ENCODE data around the gene TOX3.

TOX3 gene

DNA sequence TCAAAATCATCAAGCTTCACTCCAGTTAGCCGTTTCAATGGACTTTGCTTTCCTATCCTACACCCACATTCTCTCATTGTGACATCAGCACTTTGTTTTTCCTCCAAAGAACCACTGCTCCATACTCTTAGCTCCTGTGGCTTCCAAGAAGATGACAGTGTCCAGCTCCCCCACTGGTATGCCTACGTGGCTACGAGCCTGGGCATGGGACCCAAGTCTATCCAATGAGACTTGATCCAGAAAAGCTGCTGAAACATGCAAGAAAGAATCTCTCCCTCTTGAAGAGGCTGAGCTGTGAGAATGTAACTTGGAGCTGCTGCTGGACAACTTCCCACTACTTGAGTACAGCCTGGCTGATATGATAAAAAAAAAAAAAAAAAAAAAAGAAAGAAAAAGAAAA lies 9.4 kb downstream of the TOX3 start:
- DNase-seq (ENCODE audit: low read depth in 2 of 2) = no peak

DNA sequence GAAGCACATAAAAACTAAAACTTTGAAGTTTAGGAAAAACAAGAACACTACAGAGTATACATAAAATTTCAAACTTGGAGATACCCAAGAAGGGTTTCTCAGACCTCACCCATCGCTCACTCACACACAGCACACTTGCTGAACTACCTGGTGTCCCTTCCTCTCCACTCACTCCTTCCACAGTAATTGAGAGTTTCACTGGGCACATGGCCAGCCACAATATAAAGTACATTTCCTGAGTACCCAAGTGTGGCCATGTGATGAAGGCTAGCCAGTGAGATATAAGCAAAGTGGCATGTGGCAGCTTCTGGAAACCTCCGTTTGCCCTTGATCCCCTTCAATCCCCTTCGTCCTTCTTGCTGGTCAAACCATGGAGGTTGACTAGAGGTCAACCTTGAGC lies 11.9 kb downstream of the TOX3 start:
- DNase-seq (ENCODE audit: low read depth in 2 of 2) = no peak

DNA sequence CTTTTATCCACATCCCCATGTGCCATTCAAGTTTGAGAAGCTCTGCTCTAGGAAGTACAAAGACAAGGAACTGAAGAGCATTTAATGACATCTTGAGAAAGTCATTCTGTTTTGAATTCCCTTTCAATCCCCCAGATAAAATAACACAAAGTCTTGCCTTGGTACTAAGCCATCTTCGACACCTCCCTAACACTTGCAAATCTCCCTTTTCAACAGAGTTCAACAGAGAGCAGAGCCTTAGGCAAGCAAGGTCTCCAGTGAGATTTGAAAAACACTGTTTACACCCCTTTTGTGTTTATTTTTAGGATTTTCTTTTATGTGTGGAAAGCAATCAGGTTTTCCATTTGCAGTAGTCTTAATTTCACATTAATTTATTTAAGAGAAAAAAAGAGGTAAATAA lies 13.6 kb downstream of the TOX3 start:
- no peak for DNase-seq (ENCODE audit: low read depth in 2 of 2)

DNA sequence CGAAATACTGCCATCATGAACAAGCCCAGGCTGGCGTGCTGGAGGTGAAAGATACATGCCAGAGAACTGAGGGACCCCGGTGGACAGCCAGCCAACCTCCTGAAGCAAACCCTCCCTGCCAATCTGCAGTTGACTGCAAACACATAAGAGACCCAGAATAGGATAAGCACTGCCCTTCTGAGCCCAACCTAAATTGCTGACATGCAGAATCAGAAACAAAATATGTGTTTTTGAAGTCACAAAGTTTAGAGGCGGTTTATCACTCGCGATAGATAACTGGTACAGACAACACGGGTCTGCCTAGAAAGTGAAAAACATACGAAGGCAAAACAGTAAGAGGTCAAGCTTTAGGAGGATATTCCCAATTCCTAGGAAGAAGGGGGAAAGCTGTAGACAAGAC lies 14.6 kb downstream of the TOX3 start:
- no peak for DNase-seq (ENCODE audit: low read depth in 2 of 2)

DNA sequence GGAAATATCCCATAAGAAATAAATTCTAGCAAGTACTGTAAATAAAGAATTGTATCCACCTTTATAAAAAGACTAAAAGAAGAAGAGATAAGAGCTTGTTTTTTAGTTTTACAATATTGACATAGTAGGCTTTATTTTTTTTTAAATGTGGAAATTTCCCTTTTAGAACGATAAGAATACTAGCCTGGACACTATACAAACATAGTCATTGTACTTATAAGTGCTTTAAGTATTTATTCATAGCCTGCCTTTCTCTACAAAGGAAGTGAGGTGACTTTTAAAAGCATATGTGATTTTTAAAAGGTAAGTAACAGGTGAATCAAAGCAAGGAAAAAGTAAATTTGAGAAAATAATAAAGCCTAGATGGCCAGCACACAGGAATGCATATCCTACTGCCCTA lies 17.7 kb downstream of the TOX3 start:
- DNase-seq (ENCODE audit: low read depth in 2 of 2) = no peak

DNA sequence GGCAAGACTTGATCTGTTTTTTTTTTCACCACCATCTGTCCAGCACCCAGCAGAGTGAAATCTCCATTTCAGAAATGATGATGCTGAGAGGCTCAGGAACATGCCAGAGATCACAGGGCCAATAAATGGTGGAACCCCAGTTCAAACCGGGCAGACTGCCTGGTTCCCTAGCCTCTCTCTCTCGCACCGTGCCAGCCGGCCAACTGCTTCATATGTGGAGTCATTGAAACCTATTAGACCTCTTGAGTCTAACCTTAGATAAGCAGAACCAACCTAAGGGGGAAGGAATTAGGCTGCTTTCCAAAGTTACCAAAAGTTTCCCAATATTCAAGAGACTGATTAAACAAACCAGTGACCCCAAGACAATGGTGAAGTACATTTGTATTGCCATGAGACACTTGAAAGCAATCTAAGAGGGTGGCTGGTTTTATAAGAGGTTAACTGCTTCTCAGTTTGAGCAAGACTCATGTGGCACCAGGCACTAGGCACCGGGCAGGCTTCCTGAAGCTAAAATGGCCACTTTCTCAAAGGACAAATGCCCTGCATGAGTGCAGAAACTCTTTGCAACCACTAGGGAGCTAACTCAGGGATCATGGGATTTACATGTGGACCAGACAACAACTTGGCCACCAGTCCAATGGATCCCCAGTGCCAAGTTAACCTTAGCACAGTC lies 18.4 kb downstream of the TOX3 start:
- DNase-seq (ENCODE audit: low read depth in 2 of 2) = no peak

DNA sequence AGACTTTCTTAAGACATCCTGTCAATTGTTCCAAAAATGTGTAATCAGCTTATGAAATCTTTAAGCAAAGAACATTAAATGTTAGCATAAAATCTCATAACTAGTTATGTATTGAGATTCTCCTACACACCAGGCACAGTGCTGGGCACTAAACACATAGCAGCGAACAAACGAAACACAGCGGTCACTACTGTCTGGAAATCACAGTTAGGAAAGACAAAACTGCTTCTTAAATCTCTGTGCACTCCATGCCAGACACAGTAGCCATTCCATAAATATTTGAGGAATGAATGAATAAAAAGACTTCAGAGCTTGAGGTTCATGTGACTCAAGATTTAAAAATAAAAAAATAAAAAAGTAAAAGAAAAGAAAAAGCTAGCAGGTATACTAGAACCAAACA lies 20.1 kb downstream of the TOX3 start:
- no peak for DNase-seq (ENCODE audit: low read depth in 2 of 2)

DNA sequence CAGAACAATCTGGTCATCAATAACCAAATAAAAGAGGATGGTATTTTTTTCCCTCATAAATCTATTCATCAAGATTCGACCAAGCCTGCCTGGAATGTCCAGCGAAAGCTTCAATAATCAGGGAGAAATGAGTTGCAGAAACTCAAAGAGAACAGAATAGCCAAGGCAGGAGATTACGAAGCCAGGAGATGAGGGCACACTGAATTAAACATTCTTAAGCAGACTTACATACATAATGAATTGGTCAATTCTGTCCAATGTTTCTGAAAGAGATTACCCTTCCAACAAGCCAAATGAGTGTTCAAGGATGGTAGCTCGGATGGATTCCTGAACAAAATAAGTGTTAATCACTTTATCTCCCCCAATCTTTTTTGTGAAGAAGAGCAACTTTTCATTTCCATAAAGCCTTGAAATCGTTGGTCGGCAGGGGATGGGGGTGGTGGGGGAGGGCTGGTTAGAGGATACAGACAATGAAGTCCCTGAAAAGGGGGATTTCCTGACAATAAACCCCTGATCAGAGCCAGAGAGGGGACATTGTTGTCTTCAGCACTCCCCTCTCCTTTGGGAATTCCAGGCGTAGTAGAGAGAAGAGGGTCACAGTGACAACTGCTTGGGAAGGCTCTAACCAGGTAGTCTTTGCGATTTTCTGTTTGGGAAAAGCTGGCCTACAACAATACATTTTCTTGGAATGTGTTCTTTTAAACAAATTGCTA lies 20.7 kb downstream of the TOX3 start:
- no peak for DNase-seq (ENCODE audit: low read depth in 2 of 2)

DNA sequence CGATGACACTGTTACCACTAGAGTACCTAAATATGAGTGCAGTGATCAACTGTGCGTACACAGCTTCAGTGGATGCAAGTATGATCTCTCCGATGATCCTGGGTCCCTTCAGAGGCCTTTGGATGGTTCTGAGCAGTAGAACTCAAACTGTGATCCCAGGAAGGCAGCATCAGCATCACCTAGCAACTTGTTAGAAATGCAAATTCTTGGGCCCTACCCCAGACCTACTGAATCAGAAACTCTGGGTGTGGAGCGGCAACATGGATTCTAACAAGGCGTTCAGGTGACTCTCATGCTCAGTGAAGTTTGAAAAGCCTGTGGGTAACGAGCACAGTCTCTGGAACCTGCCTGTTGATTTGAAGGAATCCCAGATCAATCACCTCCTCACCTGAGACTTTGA lies 25.4 kb downstream of the TOX3 start:
- DNase-seq (ENCODE audit: low read depth in 2 of 2) = no peak

DNA sequence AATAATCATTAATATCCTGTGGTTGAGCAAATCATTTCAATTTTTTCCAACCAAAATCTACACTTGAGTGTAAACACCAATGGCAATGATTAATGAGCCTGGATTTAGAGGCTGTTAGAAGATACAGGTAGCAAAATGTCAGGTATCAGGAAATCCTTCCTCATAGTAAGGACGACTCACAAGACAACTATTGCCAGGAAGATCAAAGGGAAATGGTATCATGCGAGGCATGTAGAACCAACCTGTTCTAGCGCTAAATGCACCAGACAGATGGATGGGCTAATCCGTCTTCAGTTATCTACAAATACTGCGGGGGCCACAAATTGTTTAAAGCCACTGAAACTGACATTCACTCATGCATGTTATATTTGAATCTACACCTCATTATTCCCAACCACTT lies 28.1 kb downstream of the TOX3 start:
- no peak for DNase-seq (ENCODE audit: low read depth in 2 of 2)

DNA sequence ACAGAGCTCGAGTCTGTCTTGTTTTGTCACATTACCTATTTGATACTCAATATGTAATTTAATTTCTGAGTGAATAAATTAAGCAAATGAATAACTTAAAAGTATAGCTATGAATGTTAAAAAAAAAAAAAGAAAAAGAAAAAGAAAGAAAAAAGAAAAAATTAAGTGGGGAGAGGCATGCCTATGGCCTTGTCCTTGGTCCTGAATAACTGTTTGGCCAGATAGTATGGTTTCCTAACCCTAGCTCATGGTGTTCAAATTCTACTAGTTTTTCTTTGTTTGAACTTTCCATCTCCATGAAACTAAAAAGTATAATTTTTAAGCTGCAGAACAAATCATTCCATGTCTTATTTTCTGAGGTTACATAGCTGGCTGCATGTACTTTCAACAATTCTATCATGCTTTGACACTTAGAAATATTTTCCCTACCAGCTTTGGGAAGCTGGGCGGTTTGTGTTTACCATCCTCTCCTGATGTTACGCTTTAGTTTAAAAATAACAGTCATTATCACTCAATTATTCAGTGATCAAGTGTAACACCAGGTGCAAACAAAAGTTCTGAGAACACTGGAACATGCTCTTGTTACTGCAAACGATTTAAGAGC lies 31.8 kb downstream of the TOX3 start:
- DNase-seq (ENCODE audit: low read depth in 2 of 2) = no peak

DNA sequence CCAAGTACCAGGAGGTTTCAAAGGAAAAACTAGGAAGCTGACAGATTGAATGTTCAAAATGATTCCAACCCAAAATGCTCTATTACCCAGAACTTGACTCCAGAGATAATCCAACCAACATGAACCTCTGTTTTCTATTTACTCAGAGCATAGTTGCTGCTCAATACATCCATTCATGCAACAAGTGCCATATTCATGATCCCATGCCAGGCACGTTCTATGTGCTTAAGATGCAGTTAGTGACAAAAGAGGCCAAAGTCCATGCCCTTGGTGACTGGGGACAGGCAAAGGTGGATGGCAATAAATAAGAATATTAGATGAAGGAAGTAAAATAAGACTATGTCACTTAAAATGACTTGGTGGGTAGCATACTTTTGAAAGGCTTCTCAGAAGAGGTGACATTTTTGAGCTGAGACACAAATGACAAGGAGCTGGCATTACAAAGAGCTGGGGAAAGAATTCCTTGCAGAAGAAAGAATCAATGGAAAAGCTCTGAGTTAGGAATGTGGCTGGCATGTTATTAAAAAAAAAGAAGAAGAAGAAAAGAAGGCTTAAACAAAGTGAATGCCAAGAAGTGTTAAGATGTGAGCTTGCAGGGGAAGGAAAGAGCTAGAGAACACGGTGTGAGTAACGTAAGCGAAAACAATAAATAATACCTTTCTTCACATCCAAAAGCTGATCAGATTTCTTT lies 34.5 kb downstream of the TOX3 start:
- no peak for DNase-seq (ENCODE audit: low read depth in 2 of 2)

DNA sequence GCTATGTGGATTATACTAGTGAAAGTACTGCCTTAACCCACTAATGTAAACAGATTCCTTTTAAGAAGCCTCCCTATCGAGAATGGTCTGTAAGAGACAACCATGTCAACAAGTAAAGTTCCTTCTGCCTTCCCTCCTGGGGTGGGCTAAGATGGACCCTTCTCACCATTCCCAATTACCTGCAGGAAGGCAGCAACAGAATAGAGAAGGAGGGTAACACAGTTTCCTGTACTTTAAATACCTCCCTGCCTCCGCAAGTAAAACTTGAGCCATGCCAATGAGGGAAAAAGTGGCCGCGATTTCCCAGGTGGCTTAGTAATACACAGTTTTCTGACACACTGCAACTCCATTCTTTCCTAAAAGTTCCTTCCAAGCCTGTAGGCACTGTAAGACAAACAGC lies 45.2 kb downstream of the TOX3 start:
- no peak for DNase-seq (ENCODE audit: low read depth in 2 of 2)

DNA sequence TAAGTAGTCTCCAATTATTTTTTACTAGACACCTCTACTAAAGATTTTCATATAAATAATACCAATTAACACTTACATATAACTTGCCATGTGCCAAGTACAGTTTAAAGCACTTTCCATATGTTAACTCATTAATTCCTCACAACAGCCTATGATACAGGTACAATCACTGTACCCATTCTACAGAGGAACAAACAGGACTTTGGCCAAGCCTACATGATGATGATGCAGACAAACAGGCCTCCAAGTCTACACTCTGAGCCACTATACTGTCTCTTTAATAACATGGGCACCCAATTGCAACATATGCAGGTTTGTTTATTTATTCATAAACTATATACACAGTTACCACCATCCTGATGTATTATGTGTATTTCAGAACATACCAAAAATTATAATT lies 46.0 kb downstream of the TOX3 start:
- no peak for DNase-seq (ENCODE audit: low read depth in 2 of 2)

DNA sequence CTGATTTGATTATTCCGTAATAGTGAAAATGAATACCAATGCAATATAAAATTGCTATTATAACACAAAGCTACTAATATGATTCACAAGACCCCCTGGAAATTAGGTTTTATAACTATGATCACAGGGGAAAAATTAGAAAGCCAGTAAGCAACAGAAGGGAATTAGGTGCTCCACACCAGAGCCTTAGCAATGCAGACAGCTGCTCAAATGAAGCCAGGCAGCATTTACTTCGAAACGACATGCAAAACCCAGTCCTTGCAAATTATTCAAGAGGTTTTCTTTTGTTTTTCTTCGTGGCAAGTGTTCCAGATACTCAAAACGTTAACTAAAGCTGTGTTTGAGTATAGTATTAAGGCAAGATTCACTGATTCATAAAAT lies 47.9 kb downstream of the TOX3 start:
- no peak for DNase-seq (ENCODE audit: low read depth in 2 of 2)

DNA sequence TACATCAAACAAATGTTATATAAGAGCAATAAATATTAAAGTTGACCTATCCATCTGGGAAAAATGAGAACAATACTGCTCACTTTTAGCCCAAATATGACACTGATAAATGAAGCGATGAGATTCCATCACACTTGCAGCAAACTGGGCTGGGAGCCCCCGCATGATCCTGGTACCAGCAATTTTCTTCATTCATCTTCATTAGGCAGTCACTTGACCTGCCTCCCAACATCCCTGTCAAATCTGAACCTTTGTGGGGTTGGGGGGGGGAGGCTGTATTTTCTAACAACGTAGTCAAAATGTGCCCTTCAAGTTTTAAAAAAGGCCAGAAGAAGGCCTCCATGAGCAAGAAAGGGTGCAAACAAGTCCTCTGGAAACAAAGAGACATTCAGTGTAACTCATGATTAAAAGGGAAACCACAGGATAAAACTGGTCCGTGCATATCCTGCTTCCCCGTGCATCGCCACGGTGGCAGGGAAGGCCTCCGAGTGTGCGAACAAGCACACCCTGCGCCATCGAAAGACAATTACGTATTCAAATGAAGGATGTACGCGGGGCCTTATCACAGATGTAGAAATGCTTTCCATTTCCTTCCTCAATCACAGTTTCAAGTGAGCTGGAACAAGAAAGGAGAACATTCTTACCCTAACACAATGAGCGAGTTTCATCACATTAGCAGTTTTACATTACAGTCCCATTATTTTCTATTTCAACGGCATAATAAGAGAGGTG lies 48.4 kb downstream of the TOX3 start:
- no peak for DNase-seq (ENCODE audit: low read depth in 2 of 2)

DNA sequence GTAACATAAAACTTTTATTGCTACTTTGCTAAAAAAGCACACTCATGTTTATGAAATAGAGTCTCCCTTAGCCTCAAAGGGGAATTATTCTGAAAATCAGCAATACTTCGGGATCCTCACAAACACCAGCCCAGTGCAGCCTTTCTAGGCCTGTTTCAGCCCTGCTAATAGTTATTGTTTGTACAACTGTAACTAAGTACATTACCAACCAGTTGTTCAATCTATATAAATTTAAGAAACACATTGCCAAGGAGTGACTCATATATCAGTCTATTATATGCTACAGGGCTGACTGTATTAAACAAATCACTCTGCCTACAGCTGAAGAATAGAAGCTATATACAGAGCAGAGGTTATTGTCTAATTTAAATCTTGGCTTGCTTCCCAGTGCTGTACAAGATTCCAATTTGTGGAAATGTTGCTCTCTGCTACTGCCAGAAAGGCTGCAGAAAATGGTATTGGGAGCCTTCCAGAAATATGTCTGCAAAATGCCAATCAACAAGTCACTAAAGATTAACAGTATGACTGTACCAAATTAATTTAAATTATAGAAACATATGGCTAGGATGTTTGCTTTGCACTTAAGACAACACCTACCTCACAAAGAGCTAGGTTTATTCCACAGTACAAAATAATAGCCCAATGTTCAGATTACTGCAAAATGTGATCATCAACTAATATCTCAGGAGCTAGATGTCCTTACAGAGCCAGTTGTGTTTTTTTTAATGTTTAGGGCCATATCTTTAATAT lies 49.7 kb downstream of the TOX3 start:
- DNase-seq (ENCODE audit: low read depth in 2 of 2) = no peak

DNA sequence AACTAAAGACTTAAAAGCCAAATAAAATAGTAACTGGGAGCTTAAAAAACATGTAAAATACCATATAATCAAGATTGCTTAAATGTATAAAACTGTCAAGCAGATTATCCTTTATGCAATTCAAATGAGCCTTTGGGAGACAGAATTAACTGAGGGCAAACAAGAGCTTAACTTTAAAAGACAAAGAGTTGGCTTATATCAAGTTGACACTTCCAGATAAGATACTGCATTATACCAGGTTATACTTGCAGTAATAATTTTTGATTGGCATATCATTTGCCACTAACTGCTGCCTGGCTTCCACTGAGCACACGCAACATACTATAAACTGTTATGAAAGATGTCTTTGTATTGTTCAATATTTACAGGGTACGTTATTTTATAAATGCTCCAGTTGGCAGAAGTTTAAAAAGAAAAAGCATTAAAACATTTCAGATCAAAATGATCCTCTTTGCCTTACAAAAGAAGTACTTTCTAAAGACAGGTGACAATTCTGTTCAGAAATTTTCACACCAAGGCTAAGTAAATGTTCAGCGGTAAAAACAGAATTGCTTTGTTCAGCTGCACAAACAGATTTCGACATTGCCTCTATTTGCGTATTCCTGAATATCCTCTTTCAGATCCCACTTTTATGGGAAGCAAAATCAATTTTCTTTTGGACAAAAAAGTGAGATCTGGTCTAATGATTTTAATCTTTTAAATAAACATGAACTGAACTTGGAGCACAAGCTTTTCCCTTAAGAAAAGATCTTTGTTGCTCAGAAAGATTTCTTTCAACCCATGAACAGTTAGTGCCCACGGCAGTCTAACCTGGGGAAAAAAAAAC lies 50.7 kb downstream of the TOX3 start:
- no peak for DNase-seq (ENCODE audit: low read depth in 2 of 2)

DNA sequence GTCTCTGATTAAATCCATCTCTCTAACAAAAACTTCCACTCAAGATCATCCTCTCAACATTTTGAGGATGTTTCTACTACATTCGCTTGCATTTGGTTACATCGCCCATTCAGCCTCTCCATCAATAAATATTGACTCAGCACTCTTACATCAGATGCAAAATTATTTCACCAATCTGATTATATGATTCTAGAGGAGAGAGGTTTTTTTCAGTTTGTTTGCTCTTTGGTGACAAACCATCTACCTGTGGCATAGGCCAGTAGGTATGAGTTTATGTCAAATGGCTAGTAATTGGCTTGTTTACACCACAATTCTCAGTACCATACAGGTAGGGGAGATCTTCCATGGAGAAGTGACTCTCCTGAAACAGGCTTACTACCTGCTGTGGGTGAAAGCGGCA lies 52.3 kb downstream of the TOX3 start:
- DNase-seq (ENCODE audit: low read depth in 2 of 2) = no peak

DNA sequence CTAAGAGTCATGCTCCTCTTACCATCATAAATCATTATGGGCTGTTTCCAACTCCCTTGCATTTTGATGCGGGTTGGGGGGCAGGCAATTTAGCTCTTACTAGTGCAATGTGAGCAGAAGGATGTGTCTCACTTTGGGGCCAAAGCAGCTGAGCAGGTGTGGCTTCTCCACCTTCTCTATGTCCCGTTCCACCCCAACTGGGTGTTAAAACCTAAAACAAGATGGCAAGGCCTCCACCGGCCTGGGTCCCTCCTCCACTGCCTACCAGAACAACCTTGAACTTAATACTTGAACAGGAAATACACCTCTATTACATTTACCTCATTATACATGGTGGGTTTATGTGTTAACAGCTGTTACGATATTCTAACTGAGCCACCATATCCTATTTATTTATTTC lies 52.8 kb downstream of the TOX3 start:
- no peak for DNase-seq (ENCODE audit: low read depth in 2 of 2)

All from stimulated activated CD8-positive, alpha-beta memory T cell treated with anti-CD3 and anti-CD28 coated beads, Interleukin-7, amount 100 ng/mL, for 1 hour (primary cell).